ENCODE measurements around the gene SCN7A. TPM values are rescaled to one million over a fixed set of nuclear protein-coding genes. Genes with fewer than 3 reads are reported as not detected.

The SCN7A gene
- polyA plus RNA-seq, 1 experiment: not detected

DNA sequence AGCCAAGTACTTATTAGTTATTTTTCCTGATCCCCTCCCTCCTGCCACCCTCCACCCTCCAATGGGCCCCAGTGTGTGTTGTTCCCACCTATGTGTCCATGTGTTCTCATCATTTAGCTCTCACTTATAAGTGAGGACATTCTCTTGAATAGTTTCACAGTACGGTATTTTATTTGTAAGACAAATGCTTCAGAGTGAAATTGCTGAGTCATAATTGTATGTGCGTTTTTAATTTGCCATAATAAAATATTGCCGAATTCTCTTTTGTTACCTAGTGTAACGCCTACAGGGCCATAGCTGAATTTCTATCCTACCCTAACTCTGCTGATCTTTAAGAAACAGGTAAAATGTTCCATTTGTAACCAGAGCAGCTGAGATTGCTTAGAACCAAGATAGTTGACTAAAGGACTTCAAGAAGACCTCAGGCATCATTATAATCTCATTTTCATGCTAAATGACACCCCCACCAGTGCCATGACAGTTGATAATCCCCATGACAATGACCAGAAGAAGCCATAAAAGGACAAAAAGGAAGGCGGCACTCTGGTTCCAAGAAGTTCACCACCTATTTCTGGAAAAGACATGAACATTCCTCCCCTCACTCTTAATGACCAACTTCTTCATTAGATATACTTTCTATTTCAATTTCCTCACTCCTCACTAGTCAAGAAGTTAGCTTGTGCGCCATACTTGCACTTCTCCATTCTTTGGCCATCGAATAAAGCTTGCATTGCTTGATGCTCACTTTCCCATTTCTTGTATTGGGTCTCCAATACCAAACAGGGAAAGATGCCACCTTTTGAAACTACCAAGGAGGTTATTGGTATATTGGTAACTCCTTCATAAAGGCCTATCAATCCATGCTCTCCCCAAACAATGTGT lies 136.7 kb downstream of the SCN7A start:
- CTCF ChIA-PET: interaction anchor here (0.8 to 0.9 kb wide), 2 partner anchors 28 to 29 kb away, joined by 3 read pairs; no protein-coding TSS in a partner anchor
- no peaks in the 10 kb centered on the region for H3K27me3 ChIP-seq (ENCODE audit: control insufficient read depth, insufficient read depth, low read length)
- no peak for DNase-seq (ENCODE audit: low read depth)
- no peaks in the 10 kb centered on the region for H3K36me3 ChIP-seq (ENCODE audit: control insufficient read depth, insufficient read depth, low read length)
- no peak for TF ChIP-seq CTCF (IDR thresholded peaks at IDR 0.05; ENCODE audit: insufficient read depth, low read depth, low read length)
- POLR2A ChIA-PET: no interaction called here
- H3K4me3 ChIP-seq (ENCODE audit: low read depth, low read length): no peak overlapping the region

Other genes with a start within 250 kb of the SCN7A start
- 19.4 and 38.8 TPM in 2 replicates for gene SCN9A, start 118.3 kb downstream of the SCN7A start, polyA plus RNA-seq (2011; rRNA removed)